Measurements from ENCODE around the gene PLAAT2. TPM values are rescaled to one million over a fixed set of nuclear protein-coding genes. Genes with fewer than 3 reads are reported as not detected.

The PLAAT2 gene
- total and polyA plus RNA-seq, 2 experiments from 2014 or later, result not detected

DNA sequence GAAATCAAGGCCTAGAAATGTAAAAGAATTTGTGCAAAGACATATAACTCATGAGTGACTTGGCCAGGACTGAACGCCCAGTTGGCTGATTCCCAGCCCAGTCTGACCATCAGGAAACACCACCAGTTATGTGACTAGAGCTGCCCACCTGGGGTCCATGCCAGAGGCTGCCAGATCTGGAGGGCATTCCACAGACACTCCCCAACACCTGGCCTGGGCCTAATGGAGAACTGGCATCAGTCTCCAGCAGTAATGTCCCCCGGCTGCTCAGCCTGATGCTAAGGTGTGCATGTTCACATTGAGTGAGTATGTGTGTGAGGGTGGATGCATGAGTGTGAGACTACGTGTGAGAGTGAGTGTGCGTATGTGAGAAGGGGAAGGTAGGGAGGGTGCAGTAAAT is 35.4 kb upstream of the PLAAT2 start:
- no peak for DNase-seq (ENCODE audit: low read depth in 1 of 2, low spot score in 1 of 2)
- Histone ChIP-seq H3K27me3 (no peaks in the 10 kb centered on the region), H3K27ac (no peak overlapping the region), H3K4me3 (no peak overlapping the region), H3K4me1 (ENCODE audit: low read depth) (peaks cover 5% of the 10 kb centered on the region), H3K36me3 (no peaks in the 10 kb centered on the region), H3K9me3 (ENCODE audit: low read depth) (no peaks in the 10 kb centered on the region)
- TF ChIP-seq, protein P1, sequence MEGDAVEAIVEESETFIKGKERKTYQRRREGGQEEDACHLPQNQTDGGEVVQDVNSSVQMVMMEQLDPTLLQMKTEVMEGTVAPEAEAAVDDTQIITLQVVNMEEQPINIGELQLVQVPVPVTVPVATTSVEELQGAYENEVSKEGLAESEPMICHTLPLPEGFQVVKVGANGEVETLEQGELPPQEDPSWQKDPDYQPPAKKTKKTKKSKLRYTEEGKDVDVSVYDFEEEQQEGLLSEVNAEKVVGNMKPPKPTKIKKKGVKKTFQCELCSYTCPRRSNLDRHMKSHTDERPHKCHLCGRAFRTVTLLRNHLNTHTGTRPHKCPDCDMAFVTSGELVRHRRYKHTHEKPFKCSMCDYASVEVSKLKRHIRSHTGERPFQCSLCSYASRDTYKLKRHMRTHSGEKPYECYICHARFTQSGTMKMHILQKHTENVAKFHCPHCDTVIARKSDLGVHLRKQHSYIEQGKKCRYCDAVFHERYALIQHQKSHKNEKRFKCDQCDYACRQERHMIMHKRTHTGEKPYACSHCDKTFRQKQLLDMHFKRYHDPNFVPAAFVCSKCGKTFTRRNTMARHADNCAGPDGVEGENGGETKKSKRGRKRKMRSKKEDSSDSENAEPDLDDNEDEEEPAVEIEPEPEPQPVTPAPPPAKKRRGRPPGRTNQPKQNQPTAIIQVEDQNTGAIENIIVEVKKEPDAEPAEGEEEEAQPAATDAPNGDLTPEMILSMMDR (IDR thresholded peaks at IDR 0.05; ENCODE audit: low read depth, low read length), result no peak

DNA sequence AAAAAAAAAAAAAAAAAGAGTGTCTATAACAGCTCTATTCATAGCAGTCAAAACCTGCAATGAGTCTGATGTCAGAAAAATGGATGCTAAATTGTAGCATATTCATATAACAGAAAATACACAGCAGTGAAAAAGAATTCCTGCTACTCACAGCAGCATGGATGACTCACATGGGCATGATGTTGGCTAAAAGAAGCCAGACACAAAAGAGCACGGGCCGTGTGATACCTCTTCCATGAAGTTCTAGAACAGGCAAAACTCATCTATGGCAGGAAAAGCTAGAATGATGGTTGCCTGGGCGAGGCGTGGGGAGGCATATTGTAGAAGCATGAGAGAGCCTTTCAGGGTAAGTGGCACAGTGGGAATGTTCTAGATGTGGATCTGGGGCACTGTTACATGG is 32.1 kb upstream of the PLAAT2 start:
- Histone ChIP-seq H3K27ac (no peak overlapping the region), H3K27me3 (no peaks in the 10 kb centered on the region), H3K4me1 (ENCODE audit: low read depth) (no peaks in the 10 kb centered on the region), H3K9me3 (ENCODE audit: low read depth) (no peaks in the 10 kb centered on the region), H3K36me3 (no peaks in the 10 kb centered on the region), H3K4me3 (no peak overlapping the region)
- TF ChIP-seq, protein P1 (IDR thresholded peaks at IDR 0.05; ENCODE audit: low read depth, low read length), result no peak
- DNase-seq (ENCODE audit: low read depth in 1 of 2, low spot score in 1 of 2), result no peak

DNA sequence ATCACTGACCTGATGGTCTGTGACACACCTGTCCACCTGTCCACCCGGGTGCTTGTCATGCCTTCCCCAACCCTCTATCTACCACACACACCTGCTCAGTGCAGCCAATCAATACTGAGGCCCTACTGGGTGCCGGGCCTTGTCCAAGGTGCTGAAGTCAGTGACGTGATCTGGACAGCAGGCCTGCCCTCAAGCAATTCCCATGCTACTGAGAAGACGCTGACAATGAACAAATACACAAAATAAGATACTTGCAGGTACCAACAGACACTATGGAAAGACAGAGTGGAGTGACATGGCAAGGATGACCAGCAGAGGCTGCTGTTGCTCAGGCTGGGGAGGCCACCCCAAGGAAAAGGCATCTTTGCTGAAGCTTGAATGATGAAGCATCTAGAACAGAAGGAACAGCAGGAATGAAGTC is 29.8 kb upstream of the PLAAT2 start:
- DNase-seq (ENCODE audit: low read depth in 1 of 2, low spot score in 1 of 2), result peak in 1 of 2 donors; percentile 59
- Histone ChIP-seq H3K4me3 (no peak overlapping the region), H3K27ac (no peak overlapping the region), H3K9me3 (ENCODE audit: low read depth) (no peaks in the 10 kb centered on the region), H3K27me3 (no peaks in the 10 kb centered on the region), H3K36me3 (no peaks in the 10 kb centered on the region), H3K4me1 (ENCODE audit: low read depth) (no peaks in the 10 kb centered on the region)
- TF ChIP-seq, protein P1 (IDR thresholded peaks at IDR 0.05; ENCODE audit: low read depth, low read length), result peak; percentile 71

DNA sequence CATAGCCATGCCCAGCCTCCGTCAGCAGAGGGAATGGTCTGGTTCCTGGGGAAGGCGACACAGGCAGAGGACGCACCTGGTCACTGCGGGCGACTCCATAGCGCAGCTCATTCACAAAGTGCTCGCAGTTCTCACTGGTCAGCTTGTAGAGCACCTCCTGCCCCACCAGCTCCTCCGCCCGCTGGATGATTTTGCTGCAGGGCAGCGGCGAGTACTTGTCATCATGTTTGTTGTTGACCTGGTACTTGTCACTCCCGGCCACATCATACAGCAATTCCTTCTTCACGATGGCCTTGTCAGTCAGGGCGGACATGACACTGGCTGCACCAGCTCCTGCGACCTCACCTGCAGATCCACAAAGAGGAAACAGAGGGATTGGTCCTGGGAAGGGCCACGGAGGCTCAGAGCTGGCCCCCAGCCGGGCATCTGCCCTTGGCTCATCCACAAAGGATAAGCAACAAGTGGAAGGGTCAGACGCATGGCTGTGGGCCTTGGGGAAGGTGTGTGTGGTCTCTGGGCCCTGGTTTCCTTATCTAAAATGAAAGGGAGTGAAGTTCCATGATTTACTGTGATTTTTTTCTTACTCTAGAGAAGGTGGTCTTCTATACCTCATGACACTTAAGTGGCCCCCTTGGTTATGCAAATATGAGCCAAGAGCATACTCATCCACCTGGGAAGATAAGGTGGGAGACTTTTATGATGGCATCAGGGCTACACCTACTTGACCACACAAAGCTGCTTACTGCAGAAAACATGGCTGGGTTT is 27.0 kb upstream of the PLAAT2 start:
- no peak for DNase-seq (ENCODE audit: low read depth in 1 of 2, low spot score in 1 of 2)
- H3K36me3 ChIP-seq, result no peaks in the 10 kb centered on the region

DNA sequence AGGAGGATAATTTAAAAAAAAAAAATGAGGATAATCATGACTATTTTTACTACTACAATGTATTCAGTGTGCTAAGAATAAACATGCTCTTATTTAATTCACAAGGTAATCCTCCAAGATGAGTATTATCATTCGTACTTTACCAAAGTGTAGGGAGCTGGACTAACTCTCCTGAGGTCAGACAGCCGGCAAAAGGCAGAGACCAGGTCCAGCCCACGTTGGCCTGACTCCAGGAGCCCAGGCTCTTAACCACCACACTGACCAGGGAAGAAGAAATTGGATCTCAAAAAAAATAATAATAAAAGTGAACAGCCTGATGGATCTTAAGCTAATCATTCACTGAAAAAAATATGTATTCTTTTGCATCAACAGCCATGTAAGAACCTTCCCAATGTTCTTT is 25.8 kb upstream of the PLAAT2 start:
- DNase-seq (ENCODE audit: low read depth in 1 of 2, low spot score in 1 of 2), result peak in 1 of 2 donors; percentile 50
- Histone ChIP-seq H3K27me3 (no peaks in the 10 kb centered on the region), H3K4me1 (ENCODE audit: low read depth) (no peaks in the 10 kb centered on the region), H3K4me3 (no peak overlapping the region), H3K36me3 (no peaks in the 10 kb centered on the region), H3K27ac (no peak overlapping the region), H3K9me3 (ENCODE audit: low read depth) (no peaks in the 10 kb centered on the region)
- TF ChIP-seq, protein P1 (IDR thresholded peaks at IDR 0.05; ENCODE audit: low read depth, low read length), result no peak

More for the DNA sequence above, 27.0 kb upstream of the PLAAT2 start:
- Histone ChIP-seq H3K4me3 (no peak overlapping the region), H3K27ac (no peak overlapping the region), H3K9me3 (ENCODE audit: low read depth) (no peaks in the 10 kb centered on the region), H3K27me3 (no peaks in the 10 kb centered on the region), H3K4me1 (ENCODE audit: low read depth) (no peaks in the 10 kb centered on the region)
- TF ChIP-seq, protein P1 (IDR thresholded peaks at IDR 0.05; ENCODE audit: low read depth, low read length), result no peak

Data from cardiac muscle cell (in vitro differentiated cells and primary cell).